Measurements from ENCODE around the gene SLC25A13. TPM values are rescaled to one million over a fixed set of nuclear protein-coding genes. Genes with fewer than 3 reads are reported as not detected.

Gene SLC25A13
- total and polyA plus RNA-seq, 9 donors = 11.4 to 32.6 (median 23.1) TPM

- no peak for DNase-seq
- Histone ChIP-seq H3K36me3 (no peaks in the 10 kb centered on the region), H3K9me3 (no peaks in the 10 kb centered on the region), H3K27ac (no peak overlapping the region), H3K4me1 (ENCODE audit: insufficient read depth) (no peaks in the 10 kb centered on the region), H3K4me3 (no peak overlapping the region), H3K27me3 (no peaks in the 10 kb centered on the region)
- intact Hi-C loops (cut with DNase I) = no loop called here
- TF ChIP-seq POLR2A (IDR thresholded peaks at IDR 0.05) (no peak), EP300 (IDR thresholded peaks at IDR 0.05) (no peak)
- TF ChIP-seq, protein P1, sequence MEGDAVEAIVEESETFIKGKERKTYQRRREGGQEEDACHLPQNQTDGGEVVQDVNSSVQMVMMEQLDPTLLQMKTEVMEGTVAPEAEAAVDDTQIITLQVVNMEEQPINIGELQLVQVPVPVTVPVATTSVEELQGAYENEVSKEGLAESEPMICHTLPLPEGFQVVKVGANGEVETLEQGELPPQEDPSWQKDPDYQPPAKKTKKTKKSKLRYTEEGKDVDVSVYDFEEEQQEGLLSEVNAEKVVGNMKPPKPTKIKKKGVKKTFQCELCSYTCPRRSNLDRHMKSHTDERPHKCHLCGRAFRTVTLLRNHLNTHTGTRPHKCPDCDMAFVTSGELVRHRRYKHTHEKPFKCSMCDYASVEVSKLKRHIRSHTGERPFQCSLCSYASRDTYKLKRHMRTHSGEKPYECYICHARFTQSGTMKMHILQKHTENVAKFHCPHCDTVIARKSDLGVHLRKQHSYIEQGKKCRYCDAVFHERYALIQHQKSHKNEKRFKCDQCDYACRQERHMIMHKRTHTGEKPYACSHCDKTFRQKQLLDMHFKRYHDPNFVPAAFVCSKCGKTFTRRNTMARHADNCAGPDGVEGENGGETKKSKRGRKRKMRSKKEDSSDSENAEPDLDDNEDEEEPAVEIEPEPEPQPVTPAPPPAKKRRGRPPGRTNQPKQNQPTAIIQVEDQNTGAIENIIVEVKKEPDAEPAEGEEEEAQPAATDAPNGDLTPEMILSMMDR (IDR thresholded peaks at IDR 0.05) = no peak
- WGBS, 3 donors = 80 to 88% (median 81%) methylated on average over 7 of the region's 7 CpGs
Observed at GRCh38 chr7:96116173-96116572, 205.7 kb downstream of the SLC25A13 start.

GRCh38 chr7:96114190-96114589 is 207.7 kb downstream of the SLC25A13 start:
- intact Hi-C loops (cut with DNase I) = no loop called here
- H3K9me3 ChIP-seq = no peaks in the 10 kb centered on the region
- WGBS, 3 donors = 92 to 93% (median 92%) methylated on average over 7 of the region's 7 CpGs

GRCh38 chr7:96111405-96111804 is 210.5 kb downstream of the SLC25A13 start:
- DNase-seq = no peak
- no peak overlapping the region for H3K4me3 ChIP-seq
- TF ChIP-seq EP300 (IDR thresholded peaks at IDR 0.05) = no peak
- TF ChIP-seq, protein P1 (IDR thresholded peaks at IDR 0.05) = no peak
- TF ChIP-seq POLR2A (IDR thresholded peaks at IDR 0.05) = no peak
- intact Hi-C loops (cut with DNase I) = no loop called here
- no peaks in the 10 kb centered on the region for H3K36me3 ChIP-seq
- no peaks in the 10 kb centered on the region for H3K9me3 ChIP-seq
- no peak overlapping the region for H3K27ac ChIP-seq
- H3K27me3 ChIP-seq = no peaks in the 10 kb centered on the region
- no peaks in the 10 kb centered on the region for H3K4me1 ChIP-seq (ENCODE audit: insufficient read depth)

More at GRCh38 chr7:96114190-96114589, 207.7 kb downstream of the SLC25A13 start:
- H3K27ac ChIP-seq = no peak overlapping the region
- H3K27me3 ChIP-seq = no peaks in the 10 kb centered on the region
- TF ChIP-seq POLR2A (IDR thresholded peaks at IDR 0.05) (no peak), EP300 (IDR thresholded peaks at IDR 0.05) (no peak)
- TF ChIP-seq, protein P1 (IDR thresholded peaks at IDR 0.05) = no peak
- H3K4me1 ChIP-seq (ENCODE audit: insufficient read depth) = no peaks in the 10 kb centered on the region
- H3K4me3 ChIP-seq = no peak overlapping the region
- no peak for DNase-seq
- no peaks in the 10 kb centered on the region for H3K36me3 ChIP-seq

GRCh38 chr7:96104984-96105383 is 216.9 kb downstream of the SLC25A13 start:
- intact Hi-C loops (cut with DNase I) = no loop called here
- DNase-seq = no peak
- no peaks in the 10 kb centered on the region for H3K9me3 ChIP-seq
- TF ChIP-seq, protein P1 (IDR thresholded peaks at IDR 0.05) = no peak
- no peak for TF ChIP-seq EP300 (IDR thresholded peaks at IDR 0.05)
- no peak for TF ChIP-seq POLR2A (IDR thresholded peaks at IDR 0.05)
- no peaks in the 10 kb centered on the region for H3K36me3 ChIP-seq
- H3K4me1 ChIP-seq (ENCODE audit: insufficient read depth) = no peaks in the 10 kb centered on the region
- H3K27ac ChIP-seq = no peak overlapping the region
- H3K27me3 ChIP-seq = no peaks in the 10 kb centered on the region
- H3K4me3 ChIP-seq = no peak overlapping the region
